Mammary epithelial cell (primary cell): ENCODE measurements around the gene IER3.

ENCODE experiments used
- EZH2 ChIP-seq: IDR thresholded peaks from 2 replicates; pipeline ENCODE4 v1.6.1; 2012; ENCODE audit warnings: low read length, inconsistent platforms, borderline replicate concordance
- TF ChIP-seq, protein P1 (sequence below), 2 donors: IDR thresholded peaks in 1 of 2; conservative IDR thresholded peaks in 1 of 2; 2 replicates each; pipeline ENCODE4 v1.5.1; 2011 to 2012; ENCODE audit warnings: inconsistent platforms in 2 of 2, low read length in 2 of 2, mild to moderate bottlenecking in 2 of 2, control low read depth in 1 of 2, low read depth in 1 of 2; ENCODE audit not compliant: insufficient read depth in 1 of 2; ENCODE audit errors: extremely low read depth in 1 of 2

DNA sequence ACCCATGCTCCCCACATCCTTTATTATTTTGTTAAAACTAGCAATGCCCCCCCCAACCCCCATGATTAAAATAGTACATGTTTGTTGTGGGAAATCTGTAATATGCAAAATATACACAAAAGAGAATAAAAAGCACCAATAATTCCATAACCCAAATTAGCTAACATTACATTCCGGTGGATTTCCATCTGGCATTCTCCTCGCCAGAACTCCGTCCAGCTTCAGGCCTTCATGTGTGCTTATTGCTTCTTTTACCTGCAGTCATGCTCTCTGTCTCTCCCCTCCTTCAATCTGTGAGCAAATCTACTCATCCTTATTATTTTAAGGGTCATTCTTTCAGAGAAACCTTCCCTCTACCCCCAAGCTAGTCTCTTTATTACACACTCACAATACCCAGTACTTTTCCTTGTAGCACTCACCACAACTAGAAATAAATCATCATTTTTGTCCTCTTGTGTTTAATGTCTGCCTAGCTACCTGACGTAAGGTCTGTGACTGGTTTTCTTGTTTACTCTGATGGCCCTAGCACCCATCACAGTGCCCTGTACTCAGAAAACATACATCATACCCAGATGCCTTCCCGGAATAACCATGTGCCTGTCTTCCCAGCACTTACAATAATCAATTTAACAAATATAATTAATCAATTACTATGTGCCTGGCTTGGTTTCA, 25.6 kb upstream of the IER3 start:
- TF ChIP-seq, protein P1, sequence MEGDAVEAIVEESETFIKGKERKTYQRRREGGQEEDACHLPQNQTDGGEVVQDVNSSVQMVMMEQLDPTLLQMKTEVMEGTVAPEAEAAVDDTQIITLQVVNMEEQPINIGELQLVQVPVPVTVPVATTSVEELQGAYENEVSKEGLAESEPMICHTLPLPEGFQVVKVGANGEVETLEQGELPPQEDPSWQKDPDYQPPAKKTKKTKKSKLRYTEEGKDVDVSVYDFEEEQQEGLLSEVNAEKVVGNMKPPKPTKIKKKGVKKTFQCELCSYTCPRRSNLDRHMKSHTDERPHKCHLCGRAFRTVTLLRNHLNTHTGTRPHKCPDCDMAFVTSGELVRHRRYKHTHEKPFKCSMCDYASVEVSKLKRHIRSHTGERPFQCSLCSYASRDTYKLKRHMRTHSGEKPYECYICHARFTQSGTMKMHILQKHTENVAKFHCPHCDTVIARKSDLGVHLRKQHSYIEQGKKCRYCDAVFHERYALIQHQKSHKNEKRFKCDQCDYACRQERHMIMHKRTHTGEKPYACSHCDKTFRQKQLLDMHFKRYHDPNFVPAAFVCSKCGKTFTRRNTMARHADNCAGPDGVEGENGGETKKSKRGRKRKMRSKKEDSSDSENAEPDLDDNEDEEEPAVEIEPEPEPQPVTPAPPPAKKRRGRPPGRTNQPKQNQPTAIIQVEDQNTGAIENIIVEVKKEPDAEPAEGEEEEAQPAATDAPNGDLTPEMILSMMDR (conservative IDR thresholded peaks at IDR 0.05 in 1 of 2, IDR thresholded peaks at IDR 0.05 in 1 of 2; ENCODE audit: extremely low read depth in 1 of 2, insufficient read depth in 1 of 2, low read depth in 1 of 2, low read length in 2 of 2): no peak
- TF ChIP-seq EZH2: no peak
